GM23248 (cell line): ENCODE measurements around the gene TMEM192. TPM values are rescaled to one million over a fixed set of nuclear protein-coding genes. Genes with fewer than 3 reads are reported as not detected.
A peak's percentile ranks its signal among the peaks of the same experiment; 100 is the strongest.

Experiments
- DNase-seq: peaks from one replicate; pipeline ENCODE4 v3.0.0-alpha.2; 2015
- H2AFZ ChIP-seq: fragments of 200-600 bp; sonication (generic); 2 replicates; pipeline ENCODE4 v1.6.1; 2016; ENCODE audit warnings: antibody characterized with exemption
- H3F3A ChIP-seq: fragments of 200-600 bp; sonication (generic); 2 replicates; pipeline ENCODE4 v1.6.1; 2016; ENCODE audit warnings: mild to moderate bottlenecking, antibody characterized with exemption, mixed run types; ENCODE audit not compliant: insufficient read depth
- H3K27ac ChIP-seq: fragments of 200-600 bp; sonication (generic); 2 replicates; pipeline ENCODE4 v1.5.1; 2016; ENCODE audit warnings: mild to moderate bottlenecking
- H3K27me3 ChIP-seq: fragments of 200-600 bp; sonication (generic); replicated peaks from 2 replicates; pipeline ENCODE4 v1.6.1; 2016; ENCODE audit warnings: mild to moderate bottlenecking; ENCODE audit not compliant: insufficient read depth
- H3K36me3 ChIP-seq: fragments of 200-600 bp; sonication (generic); 2 replicates; pipeline ENCODE4 v1.6.1; 2016; ENCODE audit warnings: low read depth, mild to moderate bottlenecking
- H3K4me1 ChIP-seq: fragments of 200-600 bp; sonication (generic); 2 replicates; pipeline ENCODE4 v1.6.1; 2016; ENCODE audit warnings: mild to moderate bottlenecking; ENCODE audit not compliant: insufficient read depth
- H3K4me2 ChIP-seq: fragments of 200-600 bp; sonication (generic); one replicate; pipeline ENCODE4 v1.6.1; 2016; ENCODE audit warnings: mild to moderate bottlenecking; ENCODE audit not compliant: unreplicated experiment
- H3K4me3 ChIP-seq: fragments of 200-600 bp; sonication (generic); 2 replicates; pipeline ENCODE4 v1.5.1; 2016; ENCODE audit warnings: mild to moderate bottlenecking
- H3K79me2 ChIP-seq: fragments of 200-600 bp; sonication (generic); 2 replicates; pipeline ENCODE4 v1.6.1; 2016; ENCODE audit warnings: mild to moderate bottlenecking; ENCODE audit not compliant: insufficient read depth
- H3K9ac ChIP-seq: fragments of 200-600 bp; sonication (generic); 2 replicates; pipeline ENCODE4 v1.6.1; 2016; ENCODE audit warnings: mild to moderate bottlenecking
- H3K9me2 ChIP-seq: fragments of 200-600 bp; sonication (generic); 2 replicates; pipeline ENCODE4 v1.6.1; 2016; ENCODE audit warnings: mixed run types, mild to moderate bottlenecking, moderate library complexity; ENCODE audit not compliant: insufficient read depth
- H3K9me3 ChIP-seq: fragments of 200-600 bp; sonication (generic); one replicate; pipeline ENCODE4 v1.6.1; 2017; ENCODE audit warnings: low read depth
- H4K20me1 ChIP-seq: fragments of 200-600 bp; sonication (generic); 2 replicates; pipeline ENCODE4 v1.6.0; 2016; ENCODE audit not compliant: insufficient read depth
- EZH2 ChIP-seq: fragments of 200-600 bp; sonication (generic); IDR thresholded peaks from 2 replicates; pipeline ENCODE4 v1.6.1; 2018; ENCODE audit warnings: antibody characterized with exemption, mild to moderate bottlenecking; ENCODE audit not compliant: insufficient read depth, poor library complexity, severe bottlenecking
- EZH2phosphoT487 ChIP-seq: fragments of 200-600 bp; sonication (generic); IDR thresholded peaks from 2 replicates; pipeline ENCODE4 v1.6.1; 2018; ENCODE audit warnings: antibody characterized with exemption, moderate library complexity, mild to moderate bottlenecking, low read depth; ENCODE audit not compliant: insufficient read depth
- WGBS, 2 experiments: methylation state at CpG; one replicate each; pipeline ENCODE4 v1.1.6; 2015 to 2017; ENCODE audit warnings: low lambda C conversion rate in 2 of 2, low coverage in 1 of 2; ENCODE audit errors: missing lambda C conversion rate in 2 of 2; 5-methylcytosine and 5-hydroxymethylcytosine counted together
- in situ Hi-C: fragments of 300-500 bp; cut with MboI; formaldehyde crosslinking; loops from 2 replicates; pipeline ENCODE4 v1.15.0; 2020
- polyA plus RNA-seq: library from polyadenylated mRNA; unstranded; fragments of >200 nt; fragmentation: Nextera tagmentation; extraction: Ambion mirVana; gene quantifications from 2 replicates; pipeline ENCODE4 v1.2.1, GENCODE V29; 2016
- total RNA-seq: library from RNA; depleted of rRNA; stranded (reverse); fragments of >200 nt; shearing (Covaris generic); gene quantifications from 2 replicates; pipeline ENCODE4 v1.2.3, GENCODE V29; 2014

Gene TMEM192
- total and polyA plus RNA-seq, 2 experiments from 2014 or later = 6.4 to 7.8 TPM

- TF ChIP-seq EZH2 (no peak), EZH2phosphoT487 (no peak)
- no peaks in the 10 kb centered on the region for H3K36me3 ChIP-seq
- no peaks in the 10 kb centered on the region for H3K27me3 ChIP-seq
- H3K4me2 ChIP-seq = no peak overlapping the region
- no peaks in the 10 kb centered on the region for H3K9me2 ChIP-seq
- no peaks in the 10 kb centered on the region for H3K79me2 ChIP-seq
- no peak overlapping the region; the same call in 1 of the 2 replicates for H2AFZ ChIP-seq
- no peak overlapping the region for H3K4me3 ChIP-seq
- peaks cover 4% of the 10 kb centered on the region; the same call in 1 of the 2 replicates for H3K4me1 ChIP-seq
- DNase-seq = peak; percentile 26
- in situ Hi-C loops = no loop called here
- WGBS, 2 experiments = 4 to 7% methylated on average over 4 of the region's 4 CpGs
- no peaks in the 10 kb centered on the region for H4K20me1 ChIP-seq
- no peak overlapping the region for H3K9ac ChIP-seq
- no peak overlapping the region for H3K27ac ChIP-seq
- no peaks in the 10 kb centered on the region for H3F3A ChIP-seq
- H3K9me3 ChIP-seq = no peaks in the 10 kb centered on the region
Observed at GRCh38 chr4:165152527-165152926, 39.9 kb upstream of the TMEM192 start.

- Histone ChIP-seq H3K79me2 (no peaks in the 10 kb centered on the region), H3K27me3 (no peaks in the 10 kb centered on the region), H3K9me2 (no peaks in the 10 kb centered on the region), H3K4me1 (peaks cover 4% of the 10 kb centered on the region; the same call in 1 of the 2 replicates), H3K4me3 (no peak overlapping the region), H3K4me2 (no peak overlapping the region), H2AFZ (no peak overlapping the region), H4K20me1 (no peaks in the 10 kb centered on the region), H3K36me3 (no peaks in the 10 kb centered on the region), H3K27ac (no peak overlapping the region), H3F3A (no peaks in the 10 kb centered on the region), H3K9me3 (no peaks in the 10 kb centered on the region), H3K9ac (no peak overlapping the region)
- DNase-seq = peak; percentile 20
- in situ Hi-C loops = no loop called here
- no peak for TF ChIP-seq EZH2phosphoT487
- no peak for TF ChIP-seq EZH2
Observed at GRCh38 chr4:165151734-165152133, 39.1 kb upstream of the TMEM192 start.

DNA sequence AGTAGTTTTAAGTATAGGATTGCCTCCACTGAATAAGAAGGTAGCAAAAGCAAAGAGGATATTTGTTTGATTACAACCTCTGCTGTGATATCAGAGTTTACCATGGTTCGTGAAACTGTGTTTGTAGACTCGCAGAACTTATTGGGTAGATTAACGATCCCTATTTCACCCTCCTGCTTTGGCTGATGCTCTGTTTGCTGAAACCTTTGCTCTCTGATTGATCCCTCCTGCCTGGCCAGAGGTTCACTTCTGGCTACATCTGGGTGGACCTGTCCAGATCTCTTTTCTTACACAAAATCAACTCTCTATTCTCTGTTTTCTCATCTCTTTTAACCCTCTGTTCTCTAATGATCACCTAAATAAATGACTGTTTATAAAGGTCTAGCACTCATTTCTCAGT is 37.9 kb upstream of the TMEM192 start:
- WGBS, 2 experiments = 95% methylated on average over 3 of the region's 3 CpGs
- no peak overlapping the region for H3K9ac ChIP-seq
- no peak for TF ChIP-seq EZH2phosphoT487
- TF ChIP-seq EZH2 = no peak

DNA sequence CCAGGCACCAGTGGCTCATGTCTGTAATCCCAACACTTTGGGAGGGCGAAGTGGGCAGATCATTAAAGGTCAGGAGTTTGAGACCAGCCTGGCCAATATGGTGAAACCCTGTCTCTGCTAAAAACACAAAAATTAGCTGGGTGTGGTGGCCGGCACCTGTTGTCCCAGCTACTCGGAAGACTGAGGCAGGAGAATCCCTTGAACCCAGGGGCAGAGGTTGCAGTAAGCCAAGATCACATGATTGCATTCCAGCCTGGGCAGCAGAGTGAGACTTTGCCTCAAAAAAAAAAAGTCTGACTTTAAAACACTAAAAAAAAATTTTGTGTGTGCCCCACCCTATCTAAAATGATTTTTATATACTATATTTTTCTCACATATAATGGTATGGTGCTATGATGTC is 26.2 kb upstream of the TMEM192 start:
- in situ Hi-C loops = loop anchor here (5.0 to 25.0 kb wide), 3 partner anchors 206 to 948 kb away; no protein-coding TSS in a partner anchor
- 66 to 71% methylated on average over 3 of the region's 3 CpGs for WGBS, 2 experiments
- Histone ChIP-seq H3F3A (no peaks in the 10 kb centered on the region), H3K27ac (no peak overlapping the region), H2AFZ (no peak overlapping the region), H3K4me2 (no peak overlapping the region), H3K9me2 (no peaks in the 10 kb centered on the region), H3K36me3 (no peaks in the 10 kb centered on the region), H3K79me2 (no peaks in the 10 kb centered on the region), H3K4me1 (no peaks in the 10 kb centered on the region), H3K27me3 (no peaks in the 10 kb centered on the region; the same call in 1 of the 2 replicates), H4K20me1 (no peaks in the 10 kb centered on the region), H3K9me3 (no peaks in the 10 kb centered on the region), H3K9ac (no peak overlapping the region), H3K4me3 (no peak overlapping the region)
- TF ChIP-seq EZH2phosphoT487 (no peak), EZH2 (no peak)
- DNase-seq = no peak

More for the DNA sequence above, 37.9 kb upstream of the TMEM192 start:
- Histone ChIP-seq H3K36me3 (no peaks in the 10 kb centered on the region), H3K4me2 (no peak overlapping the region), H3F3A (no peaks in the 10 kb centered on the region), H3K79me2 (no peaks in the 10 kb centered on the region), H4K20me1 (no peaks in the 10 kb centered on the region), H3K4me1 (peaks cover 4% of the 10 kb centered on the region; the same call in 1 of the 2 replicates), H2AFZ (no peak overlapping the region), H3K4me3 (no peak overlapping the region), H3K27ac (no peak overlapping the region), H3K27me3 (no peaks in the 10 kb centered on the region), H3K9me2 (no peaks in the 10 kb centered on the region), H3K9me3 (no peaks in the 10 kb centered on the region)
- in situ Hi-C loops = no loop called here
- no peak for DNase-seq

DNA sequence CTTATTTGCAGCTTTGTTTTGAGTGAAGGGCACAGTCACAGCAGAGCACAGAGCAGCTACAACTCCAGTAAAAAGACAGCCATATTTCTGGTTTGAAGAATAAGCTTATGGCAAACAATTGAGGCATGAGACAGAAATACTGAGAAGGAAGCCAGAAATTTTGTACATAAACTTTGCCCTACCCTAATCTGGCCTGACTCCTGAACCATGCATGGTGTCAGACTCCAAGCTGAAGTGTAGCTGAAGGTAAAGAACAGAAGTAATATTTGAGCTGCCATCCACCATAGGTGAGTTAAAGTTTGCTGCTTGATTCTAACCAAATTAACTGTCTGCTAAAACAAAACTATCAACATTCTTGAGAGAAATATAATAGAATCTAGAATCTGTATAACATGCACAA is 24.5 kb upstream of the TMEM192 start:
- in situ Hi-C loops = loop anchor here (5.0 to 25.0 kb wide), 3 partner anchors 208 to 950 kb away; no protein-coding TSS in a partner anchor
- no peaks in the 10 kb centered on the region; the same call in 1 of the 2 replicates for H3K4me1 ChIP-seq
- TF ChIP-seq EZH2 = no peak
- no peak for TF ChIP-seq EZH2phosphoT487

More for the DNA sequence above, 24.5 kb upstream of the TMEM192 start:
- Histone ChIP-seq H3K36me3 (no peaks in the 10 kb centered on the region), H3K79me2 (no peaks in the 10 kb centered on the region), H2AFZ (no peak overlapping the region), H3K9me3 (no peaks in the 10 kb centered on the region), H3K4me3 (no peak overlapping the region), H3K9ac (no peak overlapping the region), H3K27me3 (no peaks in the 10 kb centered on the region), H3F3A (no peaks in the 10 kb centered on the region), H3K4me2 (no peak overlapping the region), H4K20me1 (no peaks in the 10 kb centered on the region), H3K9me2 (no peaks in the 10 kb centered on the region), H3K27ac (no peak overlapping the region)
- DNase-seq = no peak
